Mesendoderm (in vitro differentiated cells): ENCODE data around the gene OR51B2. TPM values are rescaled to one million over a fixed set of nuclear protein-coding genes. Genes with fewer than 3 reads are reported as not detected.

Experiments used
- DNase-seq: peaks from one replicate; pipeline ENCODE4 v3.0.0; 2013
- H2AK5ac ChIP-seq: 2 replicates; pipeline ENCODE4 v1.6.1; 2013; ENCODE audit warnings: low read length, inconsistent platforms
- H2BK120ac ChIP-seq: 2 replicates; pipeline ENCODE4 v1.6.1; 2013; ENCODE audit warnings: low read depth, mild to moderate bottlenecking, low read length, moderate library complexity, mixed read lengths
- H2BK15ac ChIP-seq: replicated peaks from 2 replicates; pipeline ENCODE4 v1.6.1; 2013; ENCODE audit warnings: low read depth, mild to moderate bottlenecking, moderate library complexity
- H2BK5ac ChIP-seq: 2 replicates; pipeline ENCODE4 v1.6.1; 2013; ENCODE audit warnings: low read length, inconsistent platforms
- H3K18ac ChIP-seq: 2 replicates; pipeline ENCODE4 v1.6.1; 2013; ENCODE audit warnings: mild to moderate bottlenecking, low read length, mixed read lengths
- H3K23ac ChIP-seq: one replicate; pipeline ENCODE4 v1.6.1; 2013; ENCODE audit warnings: low read length
- H3K27ac ChIP-seq: 2 replicates; pipeline ENCODE4 v1.5.1; 2013; ENCODE audit warnings: low read depth, mild to moderate bottlenecking, inconsistent platforms, low read length, moderate library complexity
- H3K27me3 ChIP-seq: 2 replicates; pipeline ENCODE4 v1.6.1; 2013; ENCODE audit warnings: low read length, control low read depth, mild to moderate bottlenecking, inconsistent platforms; ENCODE audit not compliant: insufficient read depth, poor library complexity
- H3K36me3 ChIP-seq: 2 replicates; pipeline ENCODE4 v1.6.1; 2013; ENCODE audit warnings: low read length, inconsistent platforms; ENCODE audit not compliant: control insufficient read depth, insufficient read depth
- H3K4ac ChIP-seq: one replicate; pipeline ENCODE4 v1.6.1; 2013; ENCODE audit warnings: low read depth, mild to moderate bottlenecking, low read length, moderate library complexity
- H3K4me1 ChIP-seq: 2 replicates; pipeline ENCODE4 v1.6.1; 2013; ENCODE audit warnings: low read depth, low read length, inconsistent platforms; ENCODE audit not compliant: control insufficient read depth
- H3K4me2 ChIP-seq: 2 replicates; pipeline ENCODE4 v1.6.1; 2013; ENCODE audit warnings: low read length
- H3K4me3 ChIP-seq: 2 replicates; pipeline ENCODE4 v1.5.1; 2013; ENCODE audit warnings: mild to moderate bottlenecking, low read length
- H3K56ac ChIP-seq: one replicate; pipeline ENCODE4 v1.6.1; 2013; ENCODE audit warnings: low read length
- H3K79me1 ChIP-seq: 2 replicates; pipeline ENCODE4 v1.6.1; 2013; ENCODE audit warnings: low read length, inconsistent platforms
- H3K79me2 ChIP-seq: 2 replicates; pipeline ENCODE4 v1.6.1; 2013; ENCODE audit warnings: mild to moderate bottlenecking, low read length; ENCODE audit not compliant: control insufficient read depth, insufficient read depth
- H3K9ac ChIP-seq: 2 replicates; pipeline ENCODE4 v1.6.1; 2013; ENCODE audit warnings: low read length, inconsistent platforms
- H4K5ac ChIP-seq: one replicate; pipeline ENCODE4 v1.6.1; 2013; ENCODE audit warnings: low read length
- H4K8ac ChIP-seq: one replicate; pipeline ENCODE4 v1.6.1; 2013; ENCODE audit warnings: low read depth, mild to moderate bottlenecking, control low read depth, low read length, moderate library complexity
- WGBS: extraction: QIAGEN DNeasy Blood & Tissue Kit; methylation state at CpG from one replicate; pipeline ENCODE4 v1.1.7; 2013; ENCODE audit warnings: low lambda C conversion rate, missing lambda C conversion rate; ENCODE audit not compliant: insufficient coverage; ENCODE audit errors: extremely low coverage; 5-methylcytosine and 5-hydroxymethylcytosine counted together
- polyA plus RNA-seq, 2 experiments: library from polyadenylated mRNA; stranded (reverse); fragments of 200-250 nt; gene quantifications; one replicate each; pipeline ENCODE4 v1.2.3, GENCODE V29; 2013

The OR51B2 gene, protein sequence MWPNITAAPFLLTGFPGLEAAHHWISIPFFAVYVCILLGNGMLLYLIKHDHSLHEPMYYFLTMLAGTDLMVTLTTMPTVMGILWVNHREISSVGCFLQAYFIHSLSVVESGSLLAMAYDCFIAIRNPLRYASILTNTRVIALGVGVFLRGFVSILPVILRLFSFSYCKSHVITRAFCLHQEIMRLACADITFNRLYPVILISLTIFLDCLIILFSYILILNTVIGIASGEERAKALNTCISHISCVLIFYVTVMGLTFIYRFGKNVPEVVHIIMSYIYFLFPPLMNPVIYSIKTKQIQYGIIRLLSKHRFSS
- polyA plus RNA-seq (2013, experiment 1 of 2) = not detected
- not detected for polyA plus RNA-seq (2013, experiment 2 of 2)

GRCh38 chr11:5324197-5324596 is at the start of gene OR51B2:
Gene OR51B2 (minus strand): TSS chr11:5324297. CDS start chr11:5324297, 0 bp downstream.
- no peaks in the 10 kb centered on the region for H3K79me2 ChIP-seq
- no peaks in the 10 kb centered on the region for H3K79me1 ChIP-seq
- H3K4me1 ChIP-seq = no peaks in the 10 kb centered on the region
- no peak within 1 kb of the TSS for H2BK120ac ChIP-seq
- H2BK5ac ChIP-seq = no peak within 1 kb of the TSS
- no peak within 1 kb of the TSS for H3K9ac ChIP-seq
- no peak within 1 kb of the TSS for H3K4ac ChIP-seq
- H3K4me3 ChIP-seq = no peak within 1 kb of the TSS
- H3K36me3 ChIP-seq = no peaks in the 10 kb centered on the region
- no peak within 1 kb of the TSS for H3K56ac ChIP-seq
- H3K23ac ChIP-seq = no peak within 1 kb of the TSS
- H3K27ac ChIP-seq = no peak within 1 kb of the TSS
- 100% methylated on average over 2 of the region's 3 CpGs for WGBS
- H2AK5ac ChIP-seq = no peak within 1 kb of the TSS
- H3K27me3 ChIP-seq = no peaks in the 10 kb centered on the region
- no peak within 1 kb of the TSS for H3K4me2 ChIP-seq
- H4K5ac ChIP-seq = no peak within 1 kb of the TSS
- H3K18ac ChIP-seq = no peak within 1 kb of the TSS
- no peak within 1 kb of the TSS for H2BK15ac ChIP-seq
- no peak for DNase-seq
- H4K8ac ChIP-seq = no peak within 1 kb of the TSS

GRCh38 chr11:5369789-5370188 is 45.7 kb upstream of the OR51B2 start:
- Histone ChIP-seq H3K9ac (no peak overlapping the region), H2BK120ac (no peak overlapping the region), H3K27ac (no peak overlapping the region), H3K18ac (no peak overlapping the region), H3K36me3 (no peaks in the 10 kb centered on the region), H3K4me3 (no peak overlapping the region), H3K4ac (no peak overlapping the region), H3K4me2 (no peak overlapping the region), H2BK15ac (no peak overlapping the region), H3K56ac (no peak overlapping the region), H4K8ac (no peak overlapping the region), H2BK5ac (no peak overlapping the region), H3K27me3 (no peaks in the 10 kb centered on the region), H3K4me1 (no peaks in the 10 kb centered on the region), H3K79me2 (no peaks in the 10 kb centered on the region), H4K5ac (no peak overlapping the region), H3K23ac (no peak overlapping the region), H2AK5ac (no peak overlapping the region), H3K79me1 (no peaks in the 10 kb centered on the region)
- DNase-seq = peak; percentile 84

- Histone ChIP-seq H4K8ac (no peak overlapping the region), H3K4ac (no peak overlapping the region), H2BK120ac (no peak overlapping the region), H3K4me2 (no peak overlapping the region), H3K36me3 (no peaks in the 10 kb centered on the region), H3K27me3 (no peaks in the 10 kb centered on the region), H4K5ac (no peak overlapping the region), H2BK5ac (no peak overlapping the region), H2BK15ac (no peak overlapping the region), H3K56ac (no peak overlapping the region), H2AK5ac (no peak overlapping the region), H3K23ac (no peak overlapping the region), H3K4me3 (no peak overlapping the region), H3K18ac (no peak overlapping the region), H3K79me1 (no peaks in the 10 kb centered on the region), H3K27ac (peak overlapping the region; percentile 19), H3K79me2 (no peaks in the 10 kb centered on the region), H3K9ac (no peak overlapping the region), H3K4me1 (no peaks in the 10 kb centered on the region)
- no CpG with 5 or more reads among the region's 3 CpGs for WGBS
- peak; percentile 75 for DNase-seq
Measured at GRCh38 chr11:5368502-5369043, 44.5 kb upstream of the OR51B2 start.

DNA sequence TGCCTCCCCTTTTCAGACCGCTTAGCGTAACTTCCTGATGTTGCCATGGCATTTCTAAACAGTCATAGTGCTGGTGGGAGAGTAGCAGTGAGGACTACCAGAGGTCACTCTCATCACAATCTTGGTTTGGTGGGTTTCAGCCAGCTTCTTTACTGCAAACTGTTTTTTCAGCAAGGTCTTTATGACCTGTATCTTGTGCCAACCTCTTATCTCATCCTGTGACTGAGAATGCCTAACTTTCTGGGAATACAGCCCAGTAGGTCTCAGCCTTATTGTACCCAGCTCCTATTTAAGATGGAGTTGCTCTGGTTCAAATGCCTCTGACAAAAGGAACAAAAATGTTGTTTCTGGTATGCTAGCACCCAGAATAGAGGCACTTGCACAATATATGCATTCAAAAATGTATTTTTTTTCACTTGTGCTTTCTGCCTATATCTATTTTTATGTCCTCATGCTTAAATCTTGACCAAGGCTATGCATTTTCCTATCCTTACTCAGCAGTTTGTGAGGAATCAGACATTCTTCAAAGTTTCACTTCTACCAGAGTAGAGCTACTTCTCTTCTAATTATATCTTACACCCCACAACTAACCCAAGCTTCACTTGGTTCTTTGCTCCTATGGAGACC is 43.5 kb upstream of the OR51B2 start:
- Histone ChIP-seq H2BK5ac (no peak overlapping the region), H3K79me2 (no peaks in the 10 kb centered on the region), H3K27ac (no peak overlapping the region), H2AK5ac (no peak overlapping the region), H3K27me3 (no peaks in the 10 kb centered on the region), H3K23ac (no peak overlapping the region), H2BK15ac (no peak overlapping the region), H3K36me3 (no peaks in the 10 kb centered on the region), H3K4me1 (no peaks in the 10 kb centered on the region), H2BK120ac (no peak overlapping the region), H4K8ac (no peak overlapping the region), H3K4me2 (no peak overlapping the region), H3K9ac (no peak overlapping the region), H3K4ac (no peak overlapping the region), H3K79me1 (no peaks in the 10 kb centered on the region), H3K4me3 (no peak overlapping the region), H3K56ac (no peak overlapping the region), H3K18ac (no peak overlapping the region), H4K5ac (no peak overlapping the region)
- DNase-seq = no peak
- WGBS = no CpG with 5 or more reads among the region's 2 CpGs

- Histone ChIP-seq H2BK5ac (no peak overlapping the region), H3K4me1 (no peaks in the 10 kb centered on the region), H3K27ac (no peak overlapping the region), H3K23ac (no peak overlapping the region), H3K4me3 (no peak overlapping the region), H3K18ac (no peak overlapping the region), H3K9ac (no peak overlapping the region), H4K5ac (no peak overlapping the region), H3K79me1 (no peaks in the 10 kb centered on the region), H3K4me2 (no peak overlapping the region), H3K27me3 (no peaks in the 10 kb centered on the region), H2BK120ac (no peak overlapping the region), H4K8ac (no peak overlapping the region), H2AK5ac (peak overlapping the region; percentile 20), H2BK15ac (no peak overlapping the region), H3K56ac (no peak overlapping the region), H3K79me2 (no peaks in the 10 kb centered on the region), H3K4ac (no peak overlapping the region), H3K36me3 (no peaks in the 10 kb centered on the region)
- no CpG with 5 or more reads among the region's 1 CpG for WGBS
- peak; percentile 65 for DNase-seq
Measured at GRCh38 chr11:5366856-5367255, 42.8 kb upstream of the OR51B2 start.
